WTC11 (cell line): ENCODE results near the gene BTN3A1. TPM values are rescaled to one million over a fixed set of nuclear protein-coding genes. Genes with fewer than 3 reads are reported as not detected.
"Not testable (repeated sequence)": the region's sequence is repeated elsewhere in the genome, so short reads cannot be mapped to it uniquely, and the experiment has no call there.

ENCODE experiments used
- ATAC-seq: fragments of 200-7000 bp; cut with Tn5 transposase; 2 replicates; pipeline ENCODE4 v1.10.0; 2021; ENCODE audit warnings: mild to moderate bottlenecking, moderate library complexity
- CTCF ChIA-PET: fragments of 300-600 bp; sonication (Branson Sonifier 250); formaldehyde crosslinking; loops from one replicate; lab custom pipeline; 2021; ENCODE audit warnings: antibody characterized with exemption; lab: Charles Lee
- POLR2A ChIA-PET: fragments of 350-600 bp; sonication (Branson Sonifier 250); formaldehyde crosslinking; loops from one replicate; lab custom pipeline; 2021; ENCODE audit warnings: antibody characterized with exemption; lab: Charles Lee
- DNase-seq: peaks from one replicate; pipeline ENCODE4 v3.0.0; 2021; ENCODE audit warnings: low spot score
- H3K27ac Mint-ChIP-seq: 2 replicates; pipeline ENCODE4 v1.8.0; 2021; ENCODE audit warnings: mixed read lengths
- H3K27me3 Mint-ChIP-seq: 2 replicates; pipeline ENCODE4 v1.8.0; 2021; ENCODE audit warnings: low read depth, mild to moderate bottlenecking, moderate library complexity, mixed read lengths
- H3K36me3 Mint-ChIP-seq: 2 replicates; pipeline ENCODE4 v1.8.0; 2021; ENCODE audit warnings: mixed read lengths
- H3K4me1 Mint-ChIP-seq: 2 replicates; pipeline ENCODE4 v1.8.0; 2022; ENCODE audit warnings: mixed read lengths
- H3K4me3 Mint-ChIP-seq: 2 replicates; pipeline ENCODE4 v1.8.0; 2021; ENCODE audit warnings: mild to moderate bottlenecking, moderate library complexity, mixed read lengths
- H3K9me3 Mint-ChIP-seq: 2 replicates; pipeline ENCODE4 v1.8.0; 2021; ENCODE audit warnings: mixed read lengths
- ATF1 ChIP-seq: sonication (generic); formaldehyde crosslinking; IDR thresholded peaks from 2 replicates; pipeline ENCODE4 v1.8.1; 2023; ENCODE audit warnings: mild to moderate bottlenecking, moderate library complexity, missing genetic modification reagents
- CBFB ChIP-seq: sonication (generic); formaldehyde crosslinking; IDR thresholded peaks from 2 replicates; pipeline ENCODE4 v1.8.1; 2022; ENCODE audit warnings: mild to moderate bottlenecking, low read depth, missing genetic modification reagents
- ELF4 ChIP-seq: sonication (generic); formaldehyde crosslinking; IDR thresholded peaks from 2 replicates; pipeline ENCODE4 v1.8.1; 2022; ENCODE audit warnings: low read depth, mild to moderate bottlenecking, moderate library complexity, missing genetic modification reagents
- FOXJ3 ChIP-seq: sonication (generic); formaldehyde crosslinking; IDR thresholded peaks from 2 replicates; pipeline ENCODE4 v1.9.0; 2021; ENCODE audit warnings: missing genetic modification reagents, mild to moderate bottlenecking, borderline replicate concordance
- FOXK1 ChIP-seq: sonication (generic); formaldehyde crosslinking; IDR thresholded peaks from 2 replicates; pipeline ENCODE4 v1.8.0; 2022; ENCODE audit warnings: mild to moderate bottlenecking, moderate library complexity, missing genetic modification reagents
- HMGA2 ChIP-seq: fragments of 250-450 bp; sonication (Bioruptor Pico); IDR thresholded peaks from 2 replicates; pipeline ENCODE4 v1.4.0; 2021; ENCODE audit warnings: mild to moderate bottlenecking, moderate library complexity
- IRF2 ChIP-seq: sonication (generic); formaldehyde crosslinking; IDR thresholded peaks from 2 replicates; pipeline ENCODE4 v1.8.0; 2022; ENCODE audit warnings: low read depth, missing genetic modification reagents, borderline replicate concordance
- MXD4 ChIP-seq: fragments of 250-450 bp; sonication (Bioruptor Pico); IDR thresholded peaks from 2 replicates; pipeline ENCODE4 v1.8.0; 2021; ENCODE audit warnings: mild to moderate bottlenecking, moderate library complexity, borderline replicate concordance
- NFE2L1 ChIP-seq: sonication (generic); formaldehyde crosslinking; IDR thresholded peaks from 2 replicates; pipeline ENCODE4 v1.8.1; 2023; ENCODE audit warnings: missing genetic modification reagents
- NR1H2 ChIP-seq: sonication (generic); formaldehyde crosslinking; IDR thresholded peaks from 2 replicates; pipeline ENCODE4 v1.9.0; 2021; ENCODE audit warnings: mild to moderate bottlenecking, moderate library complexity, missing genetic modification reagents
- TCF7 ChIP-seq: sonication (generic); formaldehyde crosslinking; IDR thresholded peaks from 2 replicates; pipeline ENCODE4 v1.8.0; 2022; ENCODE audit warnings: mild to moderate bottlenecking, low read depth, missing genetic modification reagents, moderate library complexity
- TEAD1 ChIP-seq: sonication (generic); formaldehyde crosslinking; IDR thresholded peaks from 2 replicates; pipeline ENCODE4 v1.8.0; 2022; ENCODE audit warnings: mild to moderate bottlenecking, missing genetic modification reagents
- ZNF138 ChIP-seq: sonication (generic); formaldehyde crosslinking; conservative IDR thresholded peaks from 2 replicates; pipeline ENCODE4 v1.8.1; 2022; ENCODE audit warnings: mild to moderate bottlenecking, moderate library complexity, missing genetic modification reagents
- ZNF396 ChIP-seq: fragments of 250-450 bp; sonication (Bioruptor Pico); IDR thresholded peaks from 2 replicates; pipeline ENCODE4 v1.8.0; 2021; ENCODE audit warnings: mild to moderate bottlenecking, moderate library complexity, borderline replicate concordance
- total RNA-seq: library from RNA; stranded (reverse); gene quantifications from 3 replicates; pipeline ENCODE4 v1.2.3, GENCODE V29; 2021
- TF ChIP-seq, protein P1 (sequence below): sonication (generic); formaldehyde crosslinking; IDR thresholded peaks from 2 replicates; pipeline ENCODE4 v1.8.0; 2022; ENCODE audit warnings: mild to moderate bottlenecking, missing genetic modification reagents
- TF ChIP-seq, protein P2 (sequence below): sonication (generic); formaldehyde crosslinking; IDR thresholded peaks from 2 replicates; pipeline ENCODE4 v1.8.1; 2022; ENCODE audit warnings: low read depth, missing genetic modification reagents, borderline replicate concordance
- TF ChIP-seq, protein P3 (sequence below): fragments of 250-450 bp; sonication (Bioruptor Pico); IDR thresholded peaks from 2 replicates; pipeline ENCODE4 v1.8.0; 2021; ENCODE audit warnings: mild to moderate bottlenecking
- TF ChIP-seq, protein P4 (sequence below): sonication (generic); formaldehyde crosslinking; IDR thresholded peaks from 2 replicates; pipeline ENCODE4 v1.8.0; 2023; ENCODE audit warnings: missing genetic modification reagents, mild to moderate bottlenecking, borderline replicate concordance
- TF ChIP-seq, protein P5 (sequence below): fragments of 250-450 bp; sonication (Bioruptor Pico); IDR thresholded peaks from 2 replicates; pipeline ENCODE4 v1.9.0; 2021; ENCODE audit warnings: mild to moderate bottlenecking
- TF ChIP-seq, protein P6 (sequence below): sonication (generic); formaldehyde crosslinking; conservative IDR thresholded peaks from 2 replicates; pipeline ENCODE4 v1.8.1; 2023; ENCODE audit warnings: mild to moderate bottlenecking, low read depth, missing genetic modification reagents, moderate library complexity

BTN3A1 gene
- total RNA-seq, 1 experiment from 2014 or later: 4.5 TPM

DNA sequence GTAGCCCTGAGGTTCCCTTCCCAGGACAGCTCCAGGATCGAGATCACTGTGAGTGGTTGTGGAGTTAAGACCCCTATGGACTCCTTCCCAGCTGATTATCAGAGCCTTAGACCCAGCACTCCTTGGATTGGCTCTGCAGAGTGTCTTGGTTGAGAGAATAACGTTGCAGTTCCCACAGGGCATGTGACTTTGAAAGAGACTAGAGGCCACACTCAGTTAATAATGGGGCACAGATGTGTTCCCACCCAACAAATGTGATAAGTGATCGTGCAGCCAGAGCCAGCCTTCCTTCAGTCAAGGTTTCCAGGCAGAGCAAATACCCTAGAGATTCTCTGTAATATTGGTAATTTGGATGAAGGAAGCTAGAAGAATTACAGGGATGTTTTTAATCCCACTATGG lies 24.4 kb upstream of the BTN3A1 start:
- ChIA-PET POLR2A (no interaction called here), CTCF (interaction anchor here (1.4 kb wide), 1 partner anchor 36 kb away, joined by 3 read pairs; no protein-coding TSS in a partner anchor)
- no peaks in the 10 kb centered on the region for H3K9me3 Mint-ChIP-seq

DNA sequence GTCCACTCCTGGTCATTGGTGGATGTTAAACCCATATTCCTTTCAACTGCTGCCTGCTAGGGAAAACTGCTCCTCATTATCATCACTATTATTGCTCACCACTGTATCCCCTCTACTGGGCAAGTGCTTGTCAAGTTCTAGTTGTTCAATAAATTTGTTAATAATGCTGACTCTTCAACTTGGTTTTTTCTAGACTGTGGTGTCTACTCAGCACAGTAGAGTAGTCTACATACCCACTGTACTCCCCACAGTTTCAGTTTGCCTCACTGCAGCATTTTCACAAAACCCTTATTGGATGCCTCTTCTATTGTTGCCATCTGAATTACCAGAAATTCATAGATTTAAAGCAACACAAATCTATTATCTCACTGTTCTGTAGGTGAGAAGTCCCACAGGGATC lies 23.9 kb upstream of the BTN3A1 start:
- POLR2A ChIA-PET, H3K36me3 Mint-ChIP-seq, DNase-seq, ATAC-seq, H3K27ac Mint-ChIP-seq, H3K9me3 Mint-ChIP-seq, H3K4me3 Mint-ChIP-seq: not testable (repeated sequence)
- CTCF ChIA-PET: interaction anchor here (1.4 kb wide), 1 partner anchor 37 kb away, joined by 3 read pairs; no protein-coding TSS in a partner anchor
- Mint-ChIP-seq H3K27me3 (peaks cover 15% of the 10 kb centered on the region), H3K4me1 (peaks cover 14% of the 10 kb centered on the region)

More for the DNA sequence above, 24.4 kb upstream of the BTN3A1 start:
- no peak overlapping the region for H3K27ac Mint-ChIP-seq
- H3K27me3 Mint-ChIP-seq: peaks cover 15% of the 10 kb centered on the region
- H3K36me3 Mint-ChIP-seq: no peaks in the 10 kb centered on the region
- H3K4me1 Mint-ChIP-seq: peaks cover 14% of the 10 kb centered on the region
- H3K4me3 Mint-ChIP-seq: no peak overlapping the region
- no peak for DNase-seq
- no peak for ATAC-seq
- TF ChIP-seq IRF2 (CRISPR knock-in tag) (no peak), NFE2L1 (CRISPR knock-in tag) (no peak), TCF7 (CRISPR knock-in tag) (no peak), NR1H2 (CRISPR knock-in tag) (no peak), ZNF396 (CRISPR knock-in tag) (no peak), ELF4 (no peak), FOXK1 (CRISPR knock-in tag) (no peak)
- TF ChIP-seq, protein P1, sequence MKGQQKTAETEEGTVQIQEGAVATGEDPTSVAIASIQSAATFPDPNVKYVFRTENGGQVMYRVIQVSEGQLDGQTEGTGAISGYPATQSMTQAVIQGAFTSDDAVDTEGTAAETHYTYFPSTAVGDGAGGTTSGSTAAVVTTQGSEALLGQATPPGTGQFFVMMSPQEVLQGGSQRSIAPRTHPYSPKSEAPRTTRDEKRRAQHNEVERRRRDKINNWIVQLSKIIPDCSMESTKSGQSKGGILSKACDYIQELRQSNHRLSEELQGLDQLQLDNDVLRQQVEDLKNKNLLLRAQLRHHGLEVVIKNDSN (CRISPR knock-in tag): no peak
- TF ChIP-seq, protein P2, sequence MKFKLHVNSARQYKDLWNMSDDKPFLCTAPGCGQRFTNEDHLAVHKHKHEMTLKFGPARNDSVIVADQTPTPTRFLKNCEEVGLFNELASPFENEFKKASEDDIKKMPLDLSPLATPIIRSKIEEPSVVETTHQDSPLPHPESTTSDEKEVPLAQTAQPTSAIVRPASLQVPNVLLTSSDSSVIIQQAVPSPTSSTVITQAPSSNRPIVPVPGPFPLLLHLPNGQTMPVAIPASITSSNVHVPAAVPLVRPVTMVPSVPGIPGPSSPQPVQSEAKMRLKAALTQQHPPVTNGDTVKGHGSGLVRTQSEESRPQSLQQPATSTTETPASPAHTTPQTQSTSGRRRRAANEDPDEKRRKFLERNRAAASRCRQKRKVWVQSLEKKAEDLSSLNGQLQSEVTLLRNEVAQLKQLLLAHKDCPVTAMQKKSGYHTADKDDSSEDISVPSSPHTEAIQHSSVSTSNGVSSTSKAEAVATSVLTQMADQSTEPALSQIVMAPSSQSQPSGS: no peak

DNA sequence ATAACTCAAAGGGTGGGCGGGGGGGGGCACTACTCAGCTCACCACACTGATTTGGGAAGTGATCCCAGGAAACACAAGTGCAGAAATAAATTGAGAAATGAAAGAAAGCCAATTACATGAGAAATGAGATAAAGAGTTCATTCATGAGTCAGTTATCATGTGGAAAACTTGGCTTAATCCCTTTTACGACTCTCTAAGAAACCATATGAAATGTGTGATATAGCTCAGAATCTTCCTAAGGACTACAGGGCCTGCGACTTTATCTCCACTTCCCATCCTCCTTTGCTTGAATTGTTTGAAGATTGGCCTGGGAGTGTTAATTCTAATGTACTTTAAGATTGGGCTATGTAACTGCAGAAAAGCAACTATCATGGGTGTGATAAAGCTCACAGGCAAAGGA lies 22.8 kb upstream of the BTN3A1 start:
- ATAC-seq (no peak), DNase-seq (no peak)
- CTCF ChIA-PET: no interaction called here
- Mint-ChIP-seq H3K27me3 (peaks cover 11% of the 10 kb centered on the region), H3K27ac (no peak overlapping the region), H3K36me3 (no peaks in the 10 kb centered on the region; the same call in 1 of the 2 replicates), H3K4me1 (peaks cover 18% of the 10 kb centered on the region), H3K9me3 (no peaks in the 10 kb centered on the region), H3K4me3 (no peak overlapping the region)
- POLR2A ChIA-PET: no interaction called here
- TF ChIP-seq, protein P3, sequence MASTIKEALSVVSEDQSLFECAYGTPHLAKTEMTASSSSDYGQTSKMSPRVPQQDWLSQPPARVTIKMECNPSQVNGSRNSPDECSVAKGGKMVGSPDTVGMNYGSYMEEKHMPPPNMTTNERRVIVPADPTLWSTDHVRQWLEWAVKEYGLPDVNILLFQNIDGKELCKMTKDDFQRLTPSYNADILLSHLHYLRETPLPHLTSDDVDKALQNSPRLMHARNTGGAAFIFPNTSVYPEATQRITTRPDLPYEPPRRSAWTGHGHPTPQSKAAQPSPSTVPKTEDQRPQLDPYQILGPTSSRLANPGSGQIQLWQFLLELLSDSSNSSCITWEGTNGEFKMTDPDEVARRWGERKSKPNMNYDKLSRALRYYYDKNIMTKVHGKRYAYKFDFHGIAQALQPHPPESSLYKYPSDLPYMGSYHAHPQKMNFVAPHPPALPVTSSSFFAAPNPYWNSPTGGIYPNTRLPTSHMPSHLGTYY: no peak
- TF ChIP-seq ATF1 (CRISPR knock-in tag) (no peak), ZNF138 (CRISPR knock-in tag) (no peak), HMGA2 (CRISPR knock-in tag) (no peak), TEAD1 (CRISPR knock-in tag) (no peak), MXD4 (CRISPR knock-in tag) (no peak), FOXJ3 (CRISPR knock-in tag) (no peak), CBFB (CRISPR knock-in tag) (no peak)
- TF ChIP-seq, protein P4, sequence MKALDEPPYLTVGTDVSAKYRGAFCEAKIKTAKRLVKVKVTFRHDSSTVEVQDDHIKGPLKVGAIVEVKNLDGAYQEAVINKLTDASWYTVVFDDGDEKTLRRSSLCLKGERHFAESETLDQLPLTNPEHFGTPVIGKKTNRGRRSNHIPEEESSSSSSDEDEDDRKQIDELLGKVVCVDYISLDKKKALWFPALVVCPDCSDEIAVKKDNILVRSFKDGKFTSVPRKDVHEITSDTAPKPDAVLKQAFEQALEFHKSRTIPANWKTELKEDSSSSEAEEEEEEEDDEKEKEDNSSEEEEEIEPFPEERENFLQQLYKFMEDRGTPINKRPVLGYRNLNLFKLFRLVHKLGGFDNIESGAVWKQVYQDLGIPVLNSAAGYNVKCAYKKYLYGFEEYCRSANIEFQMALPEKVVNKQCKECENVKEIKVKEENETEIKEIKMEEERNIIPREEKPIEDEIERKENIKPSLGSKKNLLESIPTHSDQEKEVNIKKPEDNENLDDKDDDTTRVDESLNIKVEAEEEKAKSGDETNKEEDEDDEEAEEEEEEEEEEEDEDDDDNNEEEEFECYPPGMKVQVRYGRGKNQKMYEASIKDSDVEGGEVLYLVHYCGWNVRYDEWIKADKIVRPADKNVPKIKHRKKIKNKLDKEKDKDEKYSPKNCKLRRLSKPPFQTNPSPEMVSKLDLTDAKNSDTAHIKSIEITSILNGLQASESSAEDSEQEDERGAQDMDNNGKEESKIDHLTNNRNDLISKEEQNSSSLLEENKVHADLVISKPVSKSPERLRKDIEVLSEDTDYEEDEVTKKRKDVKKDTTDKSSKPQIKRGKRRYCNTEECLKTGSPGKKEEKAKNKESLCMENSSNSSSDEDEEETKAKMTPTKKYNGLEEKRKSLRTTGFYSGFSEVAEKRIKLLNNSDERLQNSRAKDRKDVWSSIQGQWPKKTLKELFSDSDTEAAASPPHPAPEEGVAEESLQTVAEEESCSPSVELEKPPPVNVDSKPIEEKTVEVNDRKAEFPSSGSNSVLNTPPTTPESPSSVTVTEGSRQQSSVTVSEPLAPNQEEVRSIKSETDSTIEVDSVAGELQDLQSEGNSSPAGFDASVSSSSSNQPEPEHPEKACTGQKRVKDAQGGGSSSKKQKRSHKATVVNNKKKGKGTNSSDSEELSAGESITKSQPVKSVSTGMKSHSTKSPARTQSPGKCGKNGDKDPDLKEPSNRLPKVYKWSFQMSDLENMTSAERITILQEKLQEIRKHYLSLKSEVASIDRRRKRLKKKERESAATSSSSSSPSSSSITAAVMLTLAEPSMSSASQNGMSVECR: no peak
- TF ChIP-seq, protein P5, sequence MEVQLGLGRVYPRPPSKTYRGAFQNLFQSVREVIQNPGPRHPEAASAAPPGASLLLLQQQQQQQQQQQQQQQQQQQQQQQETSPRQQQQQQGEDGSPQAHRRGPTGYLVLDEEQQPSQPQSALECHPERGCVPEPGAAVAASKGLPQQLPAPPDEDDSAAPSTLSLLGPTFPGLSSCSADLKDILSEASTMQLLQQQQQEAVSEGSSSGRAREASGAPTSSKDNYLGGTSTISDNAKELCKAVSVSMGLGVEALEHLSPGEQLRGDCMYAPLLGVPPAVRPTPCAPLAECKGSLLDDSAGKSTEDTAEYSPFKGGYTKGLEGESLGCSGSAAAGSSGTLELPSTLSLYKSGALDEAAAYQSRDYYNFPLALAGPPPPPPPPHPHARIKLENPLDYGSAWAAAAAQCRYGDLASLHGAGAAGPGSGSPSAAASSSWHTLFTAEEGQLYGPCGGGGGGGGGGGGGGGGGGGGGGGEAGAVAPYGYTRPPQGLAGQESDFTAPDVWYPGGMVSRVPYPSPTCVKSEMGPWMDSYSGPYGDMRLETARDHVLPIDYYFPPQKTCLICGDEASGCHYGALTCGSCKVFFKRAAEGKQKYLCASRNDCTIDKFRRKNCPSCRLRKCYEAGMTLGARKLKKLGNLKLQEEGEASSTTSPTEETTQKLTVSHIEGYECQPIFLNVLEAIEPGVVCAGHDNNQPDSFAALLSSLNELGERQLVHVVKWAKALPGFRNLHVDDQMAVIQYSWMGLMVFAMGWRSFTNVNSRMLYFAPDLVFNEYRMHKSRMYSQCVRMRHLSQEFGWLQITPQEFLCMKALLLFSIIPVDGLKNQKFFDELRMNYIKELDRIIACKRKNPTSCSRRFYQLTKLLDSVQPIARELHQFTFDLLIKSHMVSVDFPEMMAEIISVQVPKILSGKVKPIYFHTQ (CRISPR knock-in tag): no peak
- TF ChIP-seq, protein P6, sequence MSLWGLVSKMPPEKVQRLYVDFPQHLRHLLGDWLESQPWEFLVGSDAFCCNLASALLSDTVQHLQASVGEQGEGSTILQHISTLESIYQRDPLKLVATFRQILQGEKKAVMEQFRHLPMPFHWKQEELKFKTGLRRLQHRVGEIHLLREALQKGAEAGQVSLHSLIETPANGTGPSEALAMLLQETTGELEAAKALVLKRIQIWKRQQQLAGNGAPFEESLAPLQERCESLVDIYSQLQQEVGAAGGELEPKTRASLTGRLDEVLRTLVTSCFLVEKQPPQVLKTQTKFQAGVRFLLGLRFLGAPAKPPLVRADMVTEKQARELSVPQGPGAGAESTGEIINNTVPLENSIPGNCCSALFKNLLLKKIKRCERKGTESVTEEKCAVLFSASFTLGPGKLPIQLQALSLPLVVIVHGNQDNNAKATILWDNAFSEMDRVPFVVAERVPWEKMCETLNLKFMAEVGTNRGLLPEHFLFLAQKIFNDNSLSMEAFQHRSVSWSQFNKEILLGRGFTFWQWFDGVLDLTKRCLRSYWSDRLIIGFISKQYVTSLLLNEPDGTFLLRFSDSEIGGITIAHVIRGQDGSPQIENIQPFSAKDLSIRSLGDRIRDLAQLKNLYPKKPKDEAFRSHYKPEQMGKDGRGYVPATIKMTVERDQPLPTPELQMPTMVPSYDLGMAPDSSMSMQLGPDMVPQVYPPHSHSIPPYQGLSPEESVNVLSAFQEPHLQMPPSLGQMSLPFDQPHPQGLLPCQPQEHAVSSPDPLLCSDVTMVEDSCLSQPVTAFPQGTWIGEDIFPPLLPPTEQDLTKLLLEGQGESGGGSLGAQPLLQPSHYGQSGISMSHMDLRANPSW (CRISPR knock-in tag): no peak
